Ishikawa (cell line): ENCODE measurements around the gene MBLAC1.

Experiments
- CEBPB ChIP-seq: IDR thresholded peaks from 2 replicates; pipeline ENCODE4 v1.6.1; 2012
- CREB1 ChIP-seq: IDR thresholded peaks from 2 replicates; pipeline ENCODE4 v1.6.1; 2012; ENCODE audit warnings: low read depth
- EGR1 ChIP-seq: IDR thresholded peaks from 2 replicates; pipeline ENCODE4 v1.6.1; 2012
- EP300 ChIP-seq: IDR thresholded peaks from 2 replicates; pipeline ENCODE4 v1.6.1; 2012; ENCODE audit warnings: borderline replicate concordance
- FOXM1 ChIP-seq: IDR thresholded peaks from 2 replicates; pipeline ENCODE4 v1.6.1; 2012; ENCODE audit warnings: low read depth, borderline replicate concordance
- MAX ChIP-seq: IDR thresholded peaks from 2 replicates; pipeline ENCODE4 v1.6.1; 2012
- NFIC ChIP-seq: IDR thresholded peaks from 2 replicates; pipeline ENCODE4 v1.6.1; 2012
- RAD21 ChIP-seq: IDR thresholded peaks from 2 replicates; pipeline ENCODE4 v1.6.1; 2012; ENCODE audit warnings: low read depth
- REST ChIP-seq: IDR thresholded peaks from 2 replicates; pipeline ENCODE4 v1.6.1; 2012; ENCODE audit warnings: low read depth, mild to moderate bottlenecking
- TAF1 ChIP-seq: IDR thresholded peaks from 2 replicates; pipeline ENCODE4 v1.6.1; 2012; ENCODE audit warnings: low read depth, mild to moderate bottlenecking
- TCF12 ChIP-seq: IDR thresholded peaks from 2 replicates; pipeline ENCODE4 v1.6.1; 2012; ENCODE audit warnings: low read depth
- TEAD4 ChIP-seq: IDR thresholded peaks from 2 replicates; pipeline ENCODE4 v1.6.1; 2012
- USF1 ChIP-seq: IDR thresholded peaks from 2 replicates; pipeline ENCODE4 v1.6.1; 2012
- YY1 ChIP-seq: IDR thresholded peaks from 2 replicates; pipeline ENCODE4 v1.6.1; 2012; ENCODE audit warnings: low read depth
- ZBTB7A ChIP-seq: IDR thresholded peaks from 2 replicates; pipeline ENCODE4 v1.6.1; 2012; ENCODE audit warnings: low read depth

Gene MBLAC1

GRCh38 chr7:100124301-100125230 lies 2.2 kb upstream of the MBLAC1 start:
- TF ChIP-seq TEAD4 (no peak), TCF12 (no peak), EGR1 (no peak), RAD21 (no peak), TAF1 (no peak), ZBTB7A (no peak), USF1 (no peak)

GRCh38 chr7:100126239-100126930 lies 382 bp upstream of the MBLAC1 start:
- TF ChIP-seq USF1 (peak; percentile 50; the same call in 1 of the 2 replicates), FOXM1 (0 out of 2 replicates have a peak, but pooled peaks have one; percentile 12), MAX (no peak; the same call in 1 of the 2 replicates)

- TF ChIP-seq TEAD4 (no peak), CEBPB (no peak), EP300 (no peak), TAF1 (no peak), ZBTB7A (no peak), EGR1 (no peak), NFIC (no peak), TCF12 (no peak), RAD21 (no peak), REST (no peak), USF1 (no peak), MAX (no peak), CREB1 (no peak), YY1 (no peak), FOXM1 (no peak)
Measured at GRCh38 chr7:100127866-100128636, 1.3 kb downstream of the MBLAC1 start.

- TF ChIP-seq TCF12 (no peak), CREB1 (no peak), FOXM1 (no peak), CEBPB (no peak), RAD21 (no peak), NFIC (no peak), EGR1 (no peak)
Measured at GRCh38 chr7:100128637-100128963, 1.8 kb downstream of the MBLAC1 start.

GRCh38 chr7:100130608-100131453 lies 4.1 kb downstream of the MBLAC1 start:
- TF ChIP-seq RAD21 (peak; percentile 66), TEAD4 (no peak)

- TF ChIP-seq CEBPB = no peak
- TF ChIP-seq EP300 = no peak
- no peak for TF ChIP-seq FOXM1
- TF ChIP-seq YY1 = no peak
- TF ChIP-seq NFIC = no peak
- TF ChIP-seq MAX = no peak
- no peak for TF ChIP-seq TAF1
- TF ChIP-seq USF1 = no peak
- no peak for TF ChIP-seq RAD21
- no peak for TF ChIP-seq EGR1
- no peak for TF ChIP-seq CREB1
- no peak for TF ChIP-seq TCF12
- TF ChIP-seq REST = no peak
- TF ChIP-seq ZBTB7A = no peak
- no peak for TF ChIP-seq TEAD4
Measured at GRCh38 chr7:100132126-100132525, 5.4 kb downstream of the MBLAC1 start.
